Measurements from ENCODE around the gene PTGER3.

DNA sequence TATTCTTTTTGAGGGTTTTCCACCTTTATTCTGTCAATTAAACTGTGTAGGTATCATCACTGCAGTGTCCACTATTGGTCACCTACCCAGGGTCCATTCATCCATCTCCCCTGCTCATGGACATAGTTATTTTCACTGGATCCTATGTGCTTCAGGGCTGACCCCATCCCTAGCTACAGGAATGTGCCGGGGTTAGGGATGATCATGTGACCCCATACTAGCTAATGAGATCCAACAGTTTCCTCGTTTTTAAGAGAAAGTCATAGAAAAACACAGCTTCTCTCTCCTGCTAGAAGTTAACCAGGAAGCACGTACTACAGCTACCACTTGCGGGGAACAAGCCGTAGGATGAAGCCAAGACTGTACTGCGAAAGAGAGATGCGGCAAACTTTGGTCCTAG lies 19.6 kb downstream of the PTGER3 start:
- TF ChIP-seq RCOR1 (IDR thresholded peaks at IDR 0.05; ENCODE audit: low read length) (no peak), EZH2phosphoT487 (IDR thresholded peaks at IDR 0.05; ENCODE audit: borderline replicate concordance, low read depth) (no peak), POLR2AphosphoS5 (IDR thresholded peaks at IDR 0.05; ENCODE audit: low read depth, low read length) (no peak), RAD21 (IDR thresholded peaks at IDR 0.05; ENCODE audit: low read length) (no peak), SIN3A (IDR thresholded peaks at IDR 0.05; ENCODE audit: borderline replicate concordance, low read depth, low read length) (no peak), TCF12 (IDR thresholded peaks at IDR 0.05) (no peak), SMC3 (IDR thresholded peaks at IDR 0.05; ENCODE audit: low read depth, low read length) (no peak), GABPA (IDR thresholded peaks at IDR 0.05; ENCODE audit: low read depth) (no peak)
- TF ChIP-seq, protein P1, sequence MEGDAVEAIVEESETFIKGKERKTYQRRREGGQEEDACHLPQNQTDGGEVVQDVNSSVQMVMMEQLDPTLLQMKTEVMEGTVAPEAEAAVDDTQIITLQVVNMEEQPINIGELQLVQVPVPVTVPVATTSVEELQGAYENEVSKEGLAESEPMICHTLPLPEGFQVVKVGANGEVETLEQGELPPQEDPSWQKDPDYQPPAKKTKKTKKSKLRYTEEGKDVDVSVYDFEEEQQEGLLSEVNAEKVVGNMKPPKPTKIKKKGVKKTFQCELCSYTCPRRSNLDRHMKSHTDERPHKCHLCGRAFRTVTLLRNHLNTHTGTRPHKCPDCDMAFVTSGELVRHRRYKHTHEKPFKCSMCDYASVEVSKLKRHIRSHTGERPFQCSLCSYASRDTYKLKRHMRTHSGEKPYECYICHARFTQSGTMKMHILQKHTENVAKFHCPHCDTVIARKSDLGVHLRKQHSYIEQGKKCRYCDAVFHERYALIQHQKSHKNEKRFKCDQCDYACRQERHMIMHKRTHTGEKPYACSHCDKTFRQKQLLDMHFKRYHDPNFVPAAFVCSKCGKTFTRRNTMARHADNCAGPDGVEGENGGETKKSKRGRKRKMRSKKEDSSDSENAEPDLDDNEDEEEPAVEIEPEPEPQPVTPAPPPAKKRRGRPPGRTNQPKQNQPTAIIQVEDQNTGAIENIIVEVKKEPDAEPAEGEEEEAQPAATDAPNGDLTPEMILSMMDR (IDR thresholded peaks at IDR 0.05): no peak
- TF ChIP-seq, protein P2, sequence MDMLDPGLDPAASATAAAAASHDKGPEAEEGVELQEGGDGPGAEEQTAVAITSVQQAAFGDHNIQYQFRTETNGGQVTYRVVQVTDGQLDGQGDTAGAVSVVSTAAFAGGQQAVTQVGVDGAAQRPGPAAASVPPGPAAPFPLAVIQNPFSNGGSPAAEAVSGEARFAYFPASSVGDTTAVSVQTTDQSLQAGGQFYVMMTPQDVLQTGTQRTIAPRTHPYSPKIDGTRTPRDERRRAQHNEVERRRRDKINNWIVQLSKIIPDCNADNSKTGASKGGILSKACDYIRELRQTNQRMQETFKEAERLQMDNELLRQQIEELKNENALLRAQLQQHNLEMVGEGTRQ (IDR thresholded peaks at IDR 0.05; ENCODE audit: borderline replicate concordance, low read depth, low read length): no peak
- TF ChIP-seq, protein P3, sequence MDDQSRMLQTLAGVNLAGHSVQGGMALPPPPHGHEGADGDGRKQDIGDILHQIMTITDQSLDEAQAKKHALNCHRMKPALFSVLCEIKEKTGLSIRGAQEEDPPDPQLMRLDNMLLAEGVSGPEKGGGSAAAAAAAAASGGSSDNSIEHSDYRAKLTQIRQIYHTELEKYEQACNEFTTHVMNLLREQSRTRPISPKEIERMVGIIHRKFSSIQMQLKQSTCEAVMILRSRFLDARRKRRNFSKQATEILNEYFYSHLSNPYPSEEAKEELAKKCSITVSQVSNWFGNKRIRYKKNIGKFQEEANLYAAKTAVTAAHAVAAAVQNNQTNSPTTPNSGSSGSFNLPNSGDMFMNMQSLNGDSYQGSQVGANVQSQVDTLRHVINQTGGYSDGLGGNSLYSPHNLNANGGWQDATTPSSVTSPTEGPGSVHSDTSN (IDR thresholded peaks at IDR 0.05): no peak

Data from SK-N-SH (cell line).